ENCODE results near the gene MMP15. TPM values are rescaled to one million over a fixed set of nuclear protein-coding genes. Genes with fewer than 3 reads are reported as not detected.

The MMP15 gene
- total and polyA plus RNA-seq, 2 of the 4 experiments (the other 2 are of a cell fraction): 0.18 to 0.56 TPM

DNA sequence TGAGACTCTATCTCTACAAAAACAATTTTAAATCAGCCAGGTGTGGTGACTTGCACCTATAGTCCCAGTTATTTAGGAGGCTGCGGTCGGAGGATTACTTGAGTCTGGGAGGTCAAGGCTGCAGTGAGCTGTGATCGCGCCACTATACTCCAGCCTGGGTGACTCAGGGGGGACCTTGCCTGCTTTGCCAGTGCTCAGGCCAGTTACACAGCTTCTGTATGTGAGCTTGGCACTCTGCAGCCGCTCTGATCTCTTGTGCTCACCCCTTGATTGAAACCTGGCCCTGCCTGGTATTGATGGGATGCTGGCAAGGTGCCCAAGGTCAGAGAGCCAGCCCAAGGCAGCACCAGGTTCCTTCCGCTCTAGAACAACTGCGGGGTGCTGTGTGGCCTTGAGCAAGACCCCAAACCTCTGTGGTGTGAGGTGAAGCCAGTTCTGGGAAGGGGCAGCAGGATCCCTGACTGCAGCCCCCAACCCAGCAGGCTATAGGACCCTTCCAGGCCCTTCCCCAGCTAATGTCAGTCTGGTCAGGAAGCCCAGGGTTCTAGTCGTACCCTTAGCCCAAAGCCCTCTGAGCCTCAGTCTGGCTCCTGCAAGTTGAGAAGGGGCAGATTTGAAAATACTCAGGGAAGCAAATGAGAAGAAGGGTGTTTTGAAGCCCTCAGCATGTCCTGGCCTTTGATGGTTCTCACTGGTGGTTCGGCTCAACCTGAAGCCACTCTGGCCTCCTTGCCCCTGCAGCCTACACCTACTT is 18.9 kb downstream of the MMP15 start:
- Histone ChIP-seq H2BK20ac (ENCODE audit: low read depth, low read length) (no peak overlapping the region), H4K91ac (ENCODE audit: insufficient read depth, low read depth, low read length) (no peak overlapping the region), H3K9me1 (ENCODE audit: insufficient read depth, low read length) (no peaks in the 10 kb centered on the region), H3K4me2 (ENCODE audit: low read depth, low read length) (no peak overlapping the region), H2BK15ac (ENCODE audit: low read depth, low read length) (no peak overlapping the region), H4K8ac (ENCODE audit: low read depth in 2 of 2, low read length in 2 of 2) (no peak overlapping the region), H3K27ac (ENCODE audit: insufficient read depth, low read length) (no peak overlapping the region), H3K9me3 (ENCODE audit: control insufficient read depth, insufficient read depth, low read length) (no peaks in the 10 kb centered on the region), H3K56ac (ENCODE audit: extremely low read depth, insufficient read depth, low read length) (no peak overlapping the region), H2AFZ (replicated peaks; ENCODE audit: low read length, poor library complexity) (no peak overlapping the region), H3K18ac (ENCODE audit: low read depth, low read length) (no peak overlapping the region), H3K27me3 (ENCODE audit: control insufficient read depth, insufficient read depth, low read length) (peaks cover 5% of the 10 kb centered on the region), H3K4me3 (ENCODE audit: insufficient read depth, low read depth, low read length) (no peak overlapping the region), H3K79me1 (ENCODE audit: low read depth in 1 of 2, low read length in 2 of 2) (no peaks in the 10 kb centered on the region), H4K5ac (ENCODE audit: low read depth, low read length) (no peak overlapping the region), H3K9ac (ENCODE audit: low read depth, low read length) (no peak overlapping the region), H3K23ac (ENCODE audit: low read depth, low read length) (no peak overlapping the region), H3K14ac (replicated peaks; ENCODE audit: low read depth, low read length) (no peak overlapping the region), H3K4ac (ENCODE audit: low read depth, low read length) (no peak overlapping the region), H2AK9ac (replicated peaks; ENCODE audit: low read depth, low read length, poor library complexity) (no peak overlapping the region), H2BK120ac (ENCODE audit: low read depth, low read length) (no peak overlapping the region), H3K36me3 (ENCODE audit: control insufficient read depth, insufficient read depth, low read length) (no peaks in the 10 kb centered on the region), H3K4me1 (ENCODE audit: control insufficient read depth, insufficient read depth, low read length) (no peaks in the 10 kb centered on the region), H4K20me1 (ENCODE audit: insufficient read depth, low read length) (no peaks in the 10 kb centered on the region), H2AK5ac (ENCODE audit: low read depth, low read length) (no peak overlapping the region), H2BK5ac (ENCODE audit: low read depth, low read length, poor library complexity, severe bottlenecking) (no peak overlapping the region)
- ATAC-seq (ENCODE audit: low read depth): no peak
- TF ChIP-seq FOS (IDR thresholded peaks at IDR 0.05; ENCODE audit: low read depth, low read length) (no peak), RAD21 (IDR thresholded peaks at IDR 0.05; ENCODE audit: low read length) (no peak), CHD1 (IDR thresholded peaks at IDR 0.05; ENCODE audit: low read depth, low read length) (no peak), MAZ (IDR thresholded peaks at IDR 0.05; ENCODE audit: borderline replicate concordance, low read depth, low read length) (no peak), MAFK (IDR thresholded peaks at IDR 0.05; ENCODE audit: low read depth, low read length) (no peak), RFX5 (IDR thresholded peaks at IDR 0.05; ENCODE audit: low read depth, low read length) (no peak)
- no peak for DNase-seq
- POLR2A ChIA-PET (ENCODE audit: unreplicated experiment): no interaction called here
- 85% methylated on average over 4 of the region's 9 CpGs; no CpG with 5 or more reads in 1 of the 2 experiments for WGBS, 2 experiments (ENCODE audit: extremely low coverage in 2 of 2, insufficient read length in 1 of 2)
- in situ Hi-C loops (cut with MboI; ENCODE audit: low sequenced_read_pairs): no loop called here
- CTCF ChIA-PET: no interaction called here
- no TSS peak for BruUV-seq (replicated peaks)
- dilution Hi-C loops (cut with HindIII; ENCODE audit: low sequenced_read_pairs, unreplicated experiment): no loop called here
- intact Hi-C loops (cut with micrococcal nuclease): no loop called here

Data from IMR-90 (cell line).